GM19099 (cell line): Measurements from ENCODE around the gene OR52E2.

Experiments
- POLR2A ChIP-seq: IDR thresholded peaks from 3 replicates; pipeline ENCODE4 v1.6.1; 2011; ENCODE audit warnings: low read depth; ENCODE audit not compliant: insufficient read length; ENCODE audit errors: extremely low read depth

OR52E2 gene

DNA sequence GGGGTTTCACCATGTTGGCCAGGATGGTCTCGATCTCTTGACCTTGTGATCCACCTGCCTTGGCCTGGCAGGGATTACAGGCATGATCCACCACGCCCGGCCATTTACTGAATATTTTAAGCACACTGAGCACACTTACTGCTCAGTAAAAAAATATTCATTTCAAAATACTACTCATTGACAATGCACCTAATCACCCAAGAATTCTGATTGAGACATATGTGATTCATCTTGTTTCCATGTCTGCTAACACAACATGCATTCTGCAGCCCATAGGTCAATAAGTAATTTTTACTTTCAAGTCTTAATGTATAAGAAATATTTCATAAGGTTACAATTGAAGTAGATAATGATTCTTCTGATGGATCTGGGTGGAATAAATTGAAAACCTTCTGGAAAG lies 17.3 kb downstream of the OR52E2 start:
- TF ChIP-seq POLR2A, result no peak

- TF ChIP-seq POLR2A, result no peak
Observed at GRCh38 chr11:5040876-5041275, 18.6 kb downstream of the OR52E2 start.

DNA sequence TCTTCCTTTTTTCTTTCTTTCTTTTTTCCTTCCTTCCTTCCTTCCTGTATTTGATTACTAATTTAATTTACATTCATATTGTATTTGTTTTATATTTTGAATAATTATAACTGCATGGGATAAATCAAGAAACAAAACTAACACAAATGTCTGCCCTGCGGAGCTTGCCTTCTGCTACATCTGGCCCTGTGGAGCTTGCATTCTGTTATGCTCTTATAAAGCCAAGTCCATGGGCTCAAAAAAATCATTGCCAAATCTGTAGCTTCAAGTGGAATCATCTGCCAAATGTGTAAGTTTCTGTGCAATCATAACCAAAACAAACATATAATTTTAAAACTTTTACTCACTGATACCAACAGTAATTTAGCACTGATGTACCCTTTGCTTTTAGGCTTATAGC lies 21.1 kb downstream of the OR52E2 start:
- TF ChIP-seq POLR2A, result no peak

- TF ChIP-seq POLR2A, result no peak
Observed at GRCh38 chr11:5037926-5038325, 21.5 kb downstream of the OR52E2 start.

GRCh38 chr11:5036669-5037068 lies 22.8 kb downstream of the OR52E2 start:
- no peak for TF ChIP-seq POLR2A

GRCh38 chr11:5021996-5022395 lies 37.4 kb downstream of the OR52E2 start:
- no peak for TF ChIP-seq POLR2A

DNA sequence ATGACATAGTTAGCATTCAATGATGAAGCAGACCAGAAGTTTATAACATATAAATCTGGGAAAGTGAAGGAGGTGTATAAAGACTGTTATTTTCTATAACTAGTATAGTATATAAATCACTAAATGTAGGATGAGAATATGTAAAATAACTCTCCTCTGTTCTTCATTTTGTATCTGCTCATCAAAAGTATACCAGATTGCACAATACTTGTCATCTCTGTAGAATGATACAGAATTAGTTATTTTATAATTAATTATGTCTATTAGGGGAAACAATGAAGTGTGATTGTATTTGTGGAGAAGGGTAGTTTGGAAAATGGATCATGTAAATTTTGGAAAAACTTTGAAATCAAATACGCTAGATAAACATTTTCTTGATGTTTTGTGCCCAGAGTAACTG lies 46.4 kb downstream of the OR52E2 start:
- TF ChIP-seq POLR2A, result no peak

- no peak for TF ChIP-seq POLR2A
Observed at GRCh38 chr11:5011254-5011653, 48.2 kb downstream of the OR52E2 start.
